Measurements from ENCODE around the gene PAPOLB. TPM values are rescaled to one million over a fixed set of nuclear protein-coding genes. Genes with fewer than 3 reads are reported as not detected.

The PAPOLB gene
- total RNA-seq, 1 experiment from 2014 or later: 0.13 TPM

DNA sequence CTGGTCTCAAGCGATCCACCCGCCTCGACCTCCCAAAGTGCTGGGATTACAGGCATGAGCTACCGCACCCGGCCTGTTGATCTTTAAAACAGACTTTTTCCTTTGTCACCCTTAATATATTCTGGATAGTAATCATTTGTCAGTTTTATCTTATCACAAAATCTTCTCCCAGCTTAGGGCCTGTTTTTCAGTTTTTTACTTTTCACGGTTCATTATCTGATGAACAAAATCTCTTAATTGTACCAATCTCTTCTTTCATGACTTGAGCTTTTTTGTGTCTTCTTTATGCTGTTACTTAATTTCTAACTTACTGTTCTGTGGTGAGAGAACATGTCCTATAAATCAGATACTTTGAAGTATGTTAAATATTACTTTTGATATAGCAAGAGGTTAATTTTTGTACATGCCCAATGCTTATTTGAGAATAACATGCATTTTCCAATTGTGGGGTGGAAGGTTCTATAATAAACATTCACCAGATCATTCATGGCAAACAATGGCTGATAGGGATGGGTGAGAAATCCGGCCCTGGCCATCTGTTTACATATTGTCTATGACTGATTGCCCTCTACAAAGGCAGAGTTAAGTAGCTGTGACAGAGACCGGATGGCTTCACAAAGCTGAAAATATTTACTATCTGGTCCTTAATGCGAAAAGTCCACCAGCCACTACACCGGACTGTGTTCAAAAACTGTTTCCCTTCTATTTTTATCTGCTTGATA is 5.3 kb downstream of the PAPOLB start:
- Mint-ChIP-seq H3K27ac (no peak overlapping the region), H3K4me3 (no peak overlapping the region), H3K27me3 (ENCODE audit: low read depth) (peaks cover 2% of the 10 kb centered on the region; the same call in 1 of the 2 replicates)

More for the DNA sequence above, 5.3 kb downstream of the PAPOLB start:
- Histone ChIP-seq H3K23ac (ENCODE audit: insufficient read length, low read depth, low read length) (no peak overlapping the region), H2BK20ac (ENCODE audit: low read depth, low read length, poor library complexity, severe bottlenecking) (no peak overlapping the region), H2BK15ac (ENCODE audit: low read depth, low read length) (no peak overlapping the region), H3T11ph (ENCODE audit: low read length) (no peak overlapping the region), H2AK5ac (ENCODE audit: insufficient read length, low read length) (no peak overlapping the region), H3K23me2 (ENCODE audit: insufficient read length, low read depth, low read length, poor library complexity, severe bottlenecking) (no peaks in the 10 kb centered on the region), H2BK120ac (ENCODE audit: low read depth, low read length, poor library complexity, severe bottlenecking) (no peak overlapping the region), H3K4me1 (ENCODE audit: insufficient read depth, low read length) (no peaks in the 10 kb centered on the region), H3K18ac (ENCODE audit: insufficient read length, low read depth, low read length) (no peak overlapping the region), H3K4me2 (ENCODE audit: insufficient read depth, insufficient read length, low read length) (no peak overlapping the region), H3K9ac (ENCODE audit: extremely low read depth, insufficient read length, low read length) (no peak overlapping the region), H3K79me2 (ENCODE audit: insufficient read depth, low read length) (no peaks in the 10 kb centered on the region; the same call in 1 of the 2 replicates), H3K56ac (ENCODE audit: insufficient read length, low read depth, low read length) (no peak overlapping the region), H3K27ac (ENCODE audit: insufficient read length, low read depth, low read length) (no peak overlapping the region), H4K5ac (ENCODE audit: insufficient read length, low read depth, low read length) (no peak overlapping the region), H4K8ac (replicated peaks; ENCODE audit: insufficient read length, low read depth, low read length) (no peak overlapping the region), H2BK5ac (ENCODE audit: insufficient read length, low read length) (no peak overlapping the region), H2BK12ac (ENCODE audit: insufficient read length, low read depth, low read length) (no peak overlapping the region), H4K20me1 (ENCODE audit: control insufficient read depth, insufficient read depth, insufficient read length) (no peaks in the 10 kb centered on the region), H2AFZ (ENCODE audit: low read length) (no peak overlapping the region), H4K91ac (ENCODE audit: insufficient read length, low read depth, low read length) (no peak overlapping the region), H3K79me1 (ENCODE audit: insufficient read depth, low read depth, low read length, poor library complexity, severe bottlenecking) (no peaks in the 10 kb centered on the region), H3K4ac (ENCODE audit: low read depth, low read length) (no peak overlapping the region), H3K9me3 (ENCODE audit: control insufficient read depth, low read depth, low read length) (no peaks in the 10 kb centered on the region), H3K27me3 (ENCODE audit: insufficient read depth, low read length) (no peaks in the 10 kb centered on the region), H3K14ac (ENCODE audit: insufficient read depth, low read length) (no peak overlapping the region)
- TF ChIP-seq, protein P1, sequence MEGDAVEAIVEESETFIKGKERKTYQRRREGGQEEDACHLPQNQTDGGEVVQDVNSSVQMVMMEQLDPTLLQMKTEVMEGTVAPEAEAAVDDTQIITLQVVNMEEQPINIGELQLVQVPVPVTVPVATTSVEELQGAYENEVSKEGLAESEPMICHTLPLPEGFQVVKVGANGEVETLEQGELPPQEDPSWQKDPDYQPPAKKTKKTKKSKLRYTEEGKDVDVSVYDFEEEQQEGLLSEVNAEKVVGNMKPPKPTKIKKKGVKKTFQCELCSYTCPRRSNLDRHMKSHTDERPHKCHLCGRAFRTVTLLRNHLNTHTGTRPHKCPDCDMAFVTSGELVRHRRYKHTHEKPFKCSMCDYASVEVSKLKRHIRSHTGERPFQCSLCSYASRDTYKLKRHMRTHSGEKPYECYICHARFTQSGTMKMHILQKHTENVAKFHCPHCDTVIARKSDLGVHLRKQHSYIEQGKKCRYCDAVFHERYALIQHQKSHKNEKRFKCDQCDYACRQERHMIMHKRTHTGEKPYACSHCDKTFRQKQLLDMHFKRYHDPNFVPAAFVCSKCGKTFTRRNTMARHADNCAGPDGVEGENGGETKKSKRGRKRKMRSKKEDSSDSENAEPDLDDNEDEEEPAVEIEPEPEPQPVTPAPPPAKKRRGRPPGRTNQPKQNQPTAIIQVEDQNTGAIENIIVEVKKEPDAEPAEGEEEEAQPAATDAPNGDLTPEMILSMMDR (conservative IDR thresholded peaks at IDR 0.05): no peak
- H3K4me1 Mint-ChIP-seq: no peaks in the 10 kb centered on the region
- peaks cover 3 to 6% of the 10 kb centered on the region in 2 experiments; a peak in 3 of 5 replicates for H3K9me3 Mint-ChIP-seq
- H3K36me3 Mint-ChIP-seq (ENCODE audit: insufficient read depth in 1 of 3, low read depth in 3 of 3): peaks cover 0 to under 1% (median 0%) of the 10 kb centered on the region in 3 experiments; a peak in 1 of 7 replicates
- WGBS (ENCODE audit: extremely low coverage, insufficient read length, low lambda C conversion rate): no CpG with 5 or more reads among the region's 10 CpGs
- DNase-seq: no peak

Measured in H9 (cell line).